ENCODE data around the gene PLVAP. TPM values are rescaled to one million over a fixed set of nuclear protein-coding genes. Genes with fewer than 3 reads are reported as not detected.
A peak's percentile ranks its signal among the peaks of the same experiment; 100 is the strongest.

PLVAP gene
- total and polyA plus RNA-seq, 9 of the 15 experiments (the other 6 are each of a cell fraction or from before 2014, with no cell fraction given), result 0.09 to 0.84 (median 0.51) TPM; not detected in 4

DNA sequence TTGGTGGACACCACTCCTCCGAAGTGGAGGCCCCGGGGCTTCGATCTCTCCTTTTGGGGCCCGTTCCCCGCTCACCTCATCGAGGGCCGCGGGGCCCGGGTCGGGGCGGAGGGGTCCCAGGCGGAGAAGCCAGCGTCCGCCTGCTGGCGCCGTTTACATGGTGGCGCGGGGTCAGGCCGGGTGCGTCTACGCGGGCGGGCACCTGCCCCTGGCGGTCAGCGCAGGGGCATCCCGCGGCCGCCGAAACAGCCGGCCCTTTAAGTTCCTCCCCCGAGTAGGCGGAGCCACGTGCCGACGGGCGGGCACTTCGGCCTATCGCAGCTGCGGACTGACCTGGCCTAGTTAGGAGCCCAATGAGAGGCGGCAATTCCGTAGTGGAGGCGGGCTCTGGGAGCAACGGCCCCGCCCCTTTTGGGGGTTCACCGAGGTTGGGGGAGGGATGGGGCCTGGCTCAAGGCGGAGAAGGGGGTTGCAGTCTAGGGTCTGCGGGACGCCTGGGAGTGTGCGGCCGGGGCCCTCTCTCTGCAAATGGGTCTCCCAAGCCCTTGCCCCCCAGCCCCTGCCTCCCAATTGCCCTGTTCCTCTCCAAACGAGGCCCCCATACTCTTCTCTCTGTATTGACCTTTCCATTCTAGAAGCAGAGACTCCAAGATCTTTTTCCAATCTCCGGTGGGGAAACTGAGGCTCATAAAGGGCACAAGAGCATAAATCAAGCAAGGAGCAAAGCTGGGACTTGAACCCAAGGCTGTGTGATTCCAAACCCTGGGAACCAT, 73.8 kb downstream of the PLVAP start, which contains the start of gene ABHD8 (continued):
- TF ChIP-seq, protein P1, sequence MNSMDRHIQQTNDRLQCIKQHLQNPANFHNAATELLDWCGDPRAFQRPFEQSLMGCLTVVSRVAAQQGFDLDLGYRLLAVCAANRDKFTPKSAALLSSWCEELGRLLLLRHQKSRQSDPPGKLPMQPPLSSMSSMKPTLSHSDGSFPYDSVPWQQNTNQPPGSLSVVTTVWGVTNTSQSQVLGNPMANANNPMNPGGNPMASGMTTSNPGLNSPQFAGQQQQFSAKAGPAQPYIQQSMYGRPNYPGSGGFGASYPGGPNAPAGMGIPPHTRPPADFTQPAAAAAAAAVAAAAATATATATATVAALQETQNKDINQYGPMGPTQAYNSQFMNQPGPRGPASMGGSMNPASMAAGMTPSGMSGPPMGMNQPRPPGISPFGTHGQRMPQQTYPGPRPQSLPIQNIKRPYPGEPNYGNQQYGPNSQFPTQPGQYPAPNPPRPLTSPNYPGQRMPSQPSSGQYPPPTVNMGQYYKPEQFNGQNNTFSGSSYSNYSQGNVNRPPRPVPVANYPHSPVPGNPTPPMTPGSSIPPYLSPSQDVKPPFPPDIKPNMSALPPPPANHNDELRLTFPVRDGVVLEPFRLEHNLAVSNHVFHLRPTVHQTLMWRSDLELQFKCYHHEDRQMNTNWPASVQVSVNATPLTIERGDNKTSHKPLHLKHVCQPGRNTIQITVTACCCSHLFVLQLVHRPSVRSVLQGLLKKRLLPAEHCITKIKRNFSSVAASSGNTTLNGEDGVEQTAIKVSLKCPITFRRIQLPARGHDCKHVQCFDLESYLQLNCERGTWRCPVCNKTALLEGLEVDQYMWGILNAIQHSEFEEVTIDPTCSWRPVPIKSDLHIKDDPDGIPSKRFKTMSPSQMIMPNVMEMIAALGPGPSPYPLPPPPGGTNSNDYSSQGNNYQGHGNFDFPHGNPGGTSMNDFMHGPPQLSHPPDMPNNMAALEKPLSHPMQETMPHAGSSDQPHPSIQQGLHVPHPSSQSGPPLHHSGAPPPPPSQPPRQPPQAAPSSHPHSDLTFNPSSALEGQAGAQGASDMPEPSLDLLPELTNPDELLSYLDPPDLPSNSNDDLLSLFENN (IDR thresholded peaks at IDR 0.05; ENCODE audit: low read depth in 2 of 2, low read length in 2 of 2), result peak in 1 of 2 experiments; percentile 37; a peak in 1 of 4 replicates
- peak; percentile 49 for TF ChIP-seq REST (IDR thresholded peaks at IDR 0.05; ENCODE audit: borderline replicate concordance)
- TF ChIP-seq REST (CRISPR knock-in tag; IDR thresholded peaks at IDR 0.05; ENCODE audit: low read depth), result no peak
- peak; percentile 85 for TF ChIP-seq RB1 (IDR thresholded peaks at IDR 0.05; ENCODE audit: low read depth)
- no peak for TF ChIP-seq NCOA4 (IDR thresholded peaks at IDR 0.05; ENCODE audit: partially characterized antibody)
- TF ChIP-seq FIP1L1 (IDR thresholded peaks at IDR 0.05; ENCODE audit: low read depth, low read length, poor library complexity, severe bottlenecking), result peak; percentile 64
- no peak for TF ChIP-seq TCF7L2 (IDR thresholded peaks at IDR 0.05; ENCODE audit: low read depth, low read length)
- TF ChIP-seq ZNF311 (CRISPR knock-in tag; IDR thresholded peaks at IDR 0.05), result no peak
- peak; percentile 37 for TF ChIP-seq PHF20 (IDR thresholded peaks at IDR 0.05; ENCODE audit: partially characterized antibody)
- peak; percentile 87 for TF ChIP-seq TOE1 (IDR thresholded peaks at IDR 0.05; ENCODE audit: borderline replicate concordance)
- no peak for TF ChIP-seq TOE1 (CRISPR knock-in tag; IDR thresholded peaks at IDR 0.05; ENCODE audit: borderline replicate concordance, low read depth)
- peak; percentile 67; the same call in 1 of the 2 replicates for TF ChIP-seq SPI1 (IDR thresholded peaks at IDR 0.05; ENCODE audit: borderline replicate concordance, low read depth, low read length)
- peak; percentile 77 for TF ChIP-seq CHD2 (IDR thresholded peaks at IDR 0.05; ENCODE audit: low read depth, low read length)
- TF ChIP-seq CCNT2 (IDR thresholded peaks at IDR 0.05; ENCODE audit: borderline replicate concordance, extremely low read depth, insufficient read length, low read depth, low read length), result peak; percentile 53
- peak; percentile 85 for TF ChIP-seq CTBP1 (IDR thresholded peaks at IDR 0.05; ENCODE audit: borderline replicate concordance)
- peak; percentile 99 for TF ChIP-seq ZSCAN29 (IDR thresholded peaks at IDR 0.05)
- no peak for TF ChIP-seq POLR3G (IDR thresholded peaks at IDR 0.05; ENCODE audit: extremely low read depth, insufficient read length, insufficient replicate concordance)

All from K562 (cell line).